ENCODE measurements around the gene SMURF1.

SMURF1 gene

GRCh38 chr7:99021941-99022560 is 121.9 kb downstream of the SMURF1 start:
- no peak for DNase-seq

GRCh38 chr7:99020413-99020715 is 123.5 kb downstream of the SMURF1 start:
- no peak for DNase-seq

- no peak for DNase-seq
Measured at GRCh38 chr7:99019523-99020412, 124.1 kb downstream of the SMURF1 start.

- DNase-seq = peak; percentile 17
Measured at GRCh38 chr7:99016196-99016595, 127.7 kb downstream of the SMURF1 start.

GRCh38 chr7:99014113-99014985 is 129.6 kb downstream of the SMURF1 start:
- DNase-seq = peak; percentile 57

- peak; percentile 50 for DNase-seq
Measured at GRCh38 chr7:99013266-99014112, 130.4 kb downstream of the SMURF1 start.

- peak; percentile 55 for DNase-seq
Measured at GRCh38 chr7:99012722-99013121, 131.2 kb downstream of the SMURF1 start.

GRCh38 chr7:99011706-99012404 is 132.1 kb downstream of the SMURF1 start:
- DNase-seq = peak; percentile 55

- peak; percentile 61 for DNase-seq
Measured at GRCh38 chr7:99011341-99011705, 132.6 kb downstream of the SMURF1 start.

- no peak for DNase-seq
Measured at GRCh38 chr7:99010281-99010680, 133.6 kb downstream of the SMURF1 start.

GRCh38 chr7:99008921-99009530 is 134.9 kb downstream of the SMURF1 start:
- no peak for DNase-seq

- DNase-seq = no peak
Measured at GRCh38 chr7:99008181-99008631, 135.7 kb downstream of the SMURF1 start.

GRCh38 chr7:99006739-99007424 is 137.0 kb downstream of the SMURF1 start:
- no peak for DNase-seq

GRCh38 chr7:99005776-99006175 is 138.1 kb downstream of the SMURF1 start:
- peak; percentile 44 for DNase-seq

GRCh38 chr7:99004781-99005500 is 139.0 kb downstream of the SMURF1 start:
- DNase-seq = peak; percentile 53

GRCh38 chr7:99004216-99004615 is 139.7 kb downstream of the SMURF1 start:
- no peak for DNase-seq

GRCh38 chr7:99003419-99003818 is 140.5 kb downstream of the SMURF1 start:
- DNase-seq = no peak

- no peak for DNase-seq
Measured at GRCh38 chr7:99002827-99003212, 141.1 kb downstream of the SMURF1 start.

- no peak for DNase-seq
Measured at GRCh38 chr7:99002148-99002826, 141.6 kb downstream of the SMURF1 start.
